HEK293T (cell line): ENCODE measurements around the gene SALL1.

Experiments
- ARNT ChIP-seq: fragments of 450-650 bp; IDR thresholded peaks from 2 replicates; pipeline ENCODE4 v1.6.1; 2017; ENCODE audit warnings: mild to moderate bottlenecking
- FOXA1 ChIP-seq: fragments of 450-650 bp; IDR thresholded peaks from 2 replicates; pipeline ENCODE4 v1.6.1; 2016; ENCODE audit warnings: mild to moderate bottlenecking
- SUZ12 ChIP-seq: fragments of 450-650 bp; IDR thresholded peaks from 2 replicates; pipeline ENCODE4 v1.6.1; 2016; ENCODE audit warnings: mild to moderate bottlenecking

GRCh38 chr16:51134269-51134812 lies 16.7 kb downstream of the SALL1 start:
- TF ChIP-seq SUZ12 (no peak), FOXA1 (no peak), ARNT (no peak)
